Fibroblast of lung (primary cell): ENCODE measurements around the gene MCF2L2.

Source experiments
- CTCF ChIP-seq, 2 donors: IDR thresholded peaks in 1 of 2; conservative IDR thresholded peaks in 1 of 2; 1 replicate in 1 of 2; 2 replicates in 1 of 2; pipeline ENCODE4 v1.5.1; 2011 to 2012; ENCODE audit warnings: low read length in 2 of 2, control low read depth in 1 of 2, inconsistent platforms in 1 of 2, low read depth in 1 of 2, mild to moderate bottlenecking in 1 of 2
- EZH2 ChIP-seq: IDR thresholded peaks from 2 replicates; pipeline ENCODE4 v1.5.1; 2012; ENCODE audit warnings: low read length, control low read depth, mild to moderate bottlenecking; ENCODE audit errors: missing control alignments

GRCh38 chr3:183410759-183411158, 17.7 kb downstream of the MCF2L2 start:
- TF ChIP-seq CTCF (conservative IDR thresholded peaks at IDR 0.05 in 1 of 2, IDR thresholded peaks at IDR 0.05 in 1 of 2; ENCODE audit: low read depth in 1 of 2, low read length in 2 of 2) (no peak), EZH2 (no peak)
